Activated T-helper 2 cell treated with anti-CD3 and anti-CD28 coated beads, Interferon-gamma antibody, Interleukin-2, Interleukin-4, amounts not matched to agents 10 μg/mL and 5 μg/mL and 100 μg/mL, durations not matched to agents 14 hours and 24 hours and 36 hours (primary cell): ENCODE measurements around the gene CCDC80. TPM values are rescaled to one million over a fixed set of nuclear protein-coding genes. Genes with fewer than 3 reads are reported as not detected.

Experiments
- DNase-seq: peaks from one replicate; pipeline ENCODE4 v3.0.0; 2021; ENCODE audit warnings: low spot score
- H3K27ac Mint-ChIP-seq: one replicate; pipeline ENCODE4 v1.8.0; 2021; ENCODE audit warnings: mixed read lengths
- H3K27me3 Mint-ChIP-seq: one replicate; pipeline ENCODE4 v1.8.0; 2021; ENCODE audit warnings: low read depth, mixed read lengths
- H3K36me3 Mint-ChIP-seq: one replicate; pipeline ENCODE4 v1.8.0; 2021; ENCODE audit warnings: low read depth, mixed read lengths
- H3K4me1 Mint-ChIP-seq: one replicate; pipeline ENCODE4 v1.8.0; 2021; ENCODE audit warnings: low read depth, mixed read lengths
- H3K4me3 Mint-ChIP-seq: one replicate; pipeline ENCODE4 v1.8.0; 2021; ENCODE audit warnings: low read depth, mild to moderate bottlenecking, moderate library complexity, mixed read lengths
- H3K9me3 Mint-ChIP-seq: one replicate; pipeline ENCODE4 v1.8.0; 2021; ENCODE audit warnings: mixed read lengths
- intact Hi-C: fragments of 100-400 bp; cut with micrococcal nuclease; formaldehyde crosslinking; loops from one replicate; pipeline ENCODE4 v1.15.1; 2023
- total RNA-seq: library from RNA; stranded (reverse); gene quantifications from 2 replicates; pipeline ENCODE4 v1.2.3, GENCODE V29; 2022

CCDC80 gene
- total RNA-seq, 1 donor from 2014 or later: not detected

DNA sequence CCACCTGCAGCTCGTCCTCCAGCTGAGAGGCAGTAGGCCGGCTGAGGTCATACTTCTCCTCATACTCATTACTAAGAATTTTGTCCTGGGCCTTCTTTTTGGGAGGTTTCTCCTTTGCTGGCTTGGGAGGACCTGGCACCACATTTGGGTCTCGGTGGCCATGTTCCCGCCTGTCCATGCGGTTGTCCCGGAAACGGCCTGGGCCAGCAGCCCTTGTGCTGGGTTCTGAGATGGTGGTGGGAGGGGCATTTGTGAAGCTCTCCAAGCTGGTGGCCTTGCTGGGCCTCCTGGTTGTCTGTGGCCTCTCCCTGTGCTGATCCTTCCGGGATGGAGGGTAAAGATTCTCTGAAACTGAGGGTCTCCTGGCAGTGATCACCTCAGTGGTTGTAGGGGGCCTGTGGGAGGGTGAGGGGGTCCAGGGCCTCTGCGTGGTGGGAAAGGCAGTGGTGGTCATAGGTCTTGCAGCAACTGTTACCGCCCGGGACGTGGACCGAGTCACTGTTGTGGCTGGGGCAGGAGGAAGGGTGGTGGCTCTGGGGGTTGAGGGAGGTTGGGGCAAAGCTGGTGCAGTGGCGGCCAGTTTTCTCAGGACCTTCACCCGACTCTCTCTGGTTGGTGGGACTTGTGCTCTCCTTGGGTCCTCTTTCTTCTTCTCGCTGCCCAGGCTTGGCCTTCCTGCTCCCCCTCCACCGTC, 2.5 kb downstream of the CCDC80 start:
- H3K27me3 Mint-ChIP-seq: peaks cover 8% of the 10 kb centered on the region
- H3K9me3 Mint-ChIP-seq: no peaks in the 10 kb centered on the region
- no peaks in the 10 kb centered on the region for H3K36me3 Mint-ChIP-seq
- H3K27ac Mint-ChIP-seq: no peak overlapping the region
- intact Hi-C loops: no loop called here
- no peak overlapping the region for H3K4me3 Mint-ChIP-seq
- no peak for DNase-seq
- H3K4me1 Mint-ChIP-seq: peaks cover 21% of the 10 kb centered on the region

DNA sequence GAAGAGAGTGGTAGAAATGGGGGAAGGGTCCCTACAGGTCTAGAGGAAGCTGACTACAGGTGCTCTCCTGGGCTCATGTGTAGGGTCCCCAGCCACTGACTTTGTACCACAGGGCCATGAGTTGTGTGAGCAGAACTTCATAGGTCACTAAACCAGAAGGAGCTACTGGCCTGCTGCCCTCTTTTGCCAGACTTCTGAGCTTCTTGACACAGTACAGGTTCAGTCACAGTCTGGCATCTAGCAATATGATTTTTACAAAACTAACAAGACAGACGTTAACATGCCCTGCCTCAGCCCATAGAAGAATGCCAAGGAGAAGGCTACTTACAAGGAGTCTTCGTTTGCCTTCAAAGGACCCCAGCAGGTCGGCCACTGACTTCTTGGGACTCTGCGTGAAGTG, 3.2 kb downstream of the CCDC80 start:
- Mint-ChIP-seq H3K27me3 (peaks cover 9% of the 10 kb centered on the region), H3K4me1 (peaks cover 14% of the 10 kb centered on the region), H3K9me3 (no peaks in the 10 kb centered on the region), H3K4me3 (no peak overlapping the region), H3K36me3 (no peaks in the 10 kb centered on the region), H3K27ac (no peak overlapping the region)
- DNase-seq: no peak
- intact Hi-C loops: no loop called here

DNA sequence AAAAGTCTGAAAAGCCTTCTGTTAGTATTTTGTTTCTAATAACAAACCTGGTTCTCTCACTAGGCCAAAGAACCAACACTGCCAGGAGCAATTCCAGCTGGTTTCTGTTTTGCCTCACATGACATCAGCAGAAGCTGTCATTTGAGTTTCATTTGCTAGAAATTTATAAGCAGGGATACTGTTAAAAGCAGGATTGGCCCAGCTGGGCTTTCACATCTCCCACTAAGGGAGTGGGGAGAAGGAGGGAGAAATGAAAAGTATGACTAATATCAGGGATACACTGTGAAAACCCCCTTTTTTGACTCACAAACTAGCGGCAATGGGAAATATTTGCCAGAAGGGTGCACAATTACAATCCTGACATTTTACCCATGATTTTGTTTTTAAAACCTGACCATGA, 5.3 kb downstream of the CCDC80 start:
- no peak overlapping the region for H3K4me3 Mint-ChIP-seq
- H3K9me3 Mint-ChIP-seq: no peaks in the 10 kb centered on the region
- H3K27me3 Mint-ChIP-seq: peaks cover 7% of the 10 kb centered on the region
- peaks cover 11% of the 10 kb centered on the region for H3K4me1 Mint-ChIP-seq
- no peak for DNase-seq
- intact Hi-C loops: no loop called here
- no peaks in the 10 kb centered on the region for H3K36me3 Mint-ChIP-seq
- no peak overlapping the region for H3K27ac Mint-ChIP-seq

DNA sequence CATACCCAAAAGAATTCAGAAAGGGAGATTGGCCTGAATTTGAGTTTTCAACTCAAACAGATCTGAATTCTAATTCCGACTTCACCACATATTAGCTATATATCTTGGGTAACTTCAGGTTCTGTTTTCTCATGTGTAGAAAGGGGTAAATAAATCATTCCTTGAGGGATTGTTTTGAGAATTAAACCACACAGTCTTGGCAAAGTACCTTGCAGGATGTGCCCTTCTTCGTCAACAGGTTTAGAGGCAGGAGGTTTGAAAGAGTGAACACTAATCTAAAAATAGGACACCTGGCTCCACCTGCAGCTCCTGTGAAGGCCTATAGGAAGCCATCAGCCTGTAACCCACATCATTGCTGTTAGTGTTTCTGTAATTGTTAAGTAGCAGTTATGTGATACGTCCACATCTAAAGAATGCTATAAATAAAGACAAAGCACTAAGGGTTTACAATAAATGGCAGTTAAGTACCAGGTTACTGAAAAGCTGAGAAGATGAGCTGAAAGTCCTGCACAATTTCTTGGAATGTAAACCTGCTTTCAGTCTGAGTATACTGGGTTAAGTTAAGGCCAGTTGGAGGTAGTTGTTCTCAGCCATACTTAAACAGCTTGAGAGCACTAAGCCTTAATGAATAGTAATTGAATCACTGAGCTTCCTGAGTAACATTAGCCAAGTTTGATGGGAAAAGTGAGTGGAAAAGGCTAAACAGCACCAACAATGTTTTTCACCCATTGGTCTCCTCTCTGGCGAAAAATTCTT, 6.0 kb downstream of the CCDC80 start:
- H3K36me3 Mint-ChIP-seq: no peaks in the 10 kb centered on the region
- H3K4me3 Mint-ChIP-seq: no peak overlapping the region
- no peak for DNase-seq
- no peaks in the 10 kb centered on the region for H3K9me3 Mint-ChIP-seq
- H3K4me1 Mint-ChIP-seq: peaks cover 11% of the 10 kb centered on the region
- intact Hi-C loops: no loop called here
- peaks cover 7% of the 10 kb centered on the region for H3K27me3 Mint-ChIP-seq
- H3K27ac Mint-ChIP-seq: no peak overlapping the region

DNA sequence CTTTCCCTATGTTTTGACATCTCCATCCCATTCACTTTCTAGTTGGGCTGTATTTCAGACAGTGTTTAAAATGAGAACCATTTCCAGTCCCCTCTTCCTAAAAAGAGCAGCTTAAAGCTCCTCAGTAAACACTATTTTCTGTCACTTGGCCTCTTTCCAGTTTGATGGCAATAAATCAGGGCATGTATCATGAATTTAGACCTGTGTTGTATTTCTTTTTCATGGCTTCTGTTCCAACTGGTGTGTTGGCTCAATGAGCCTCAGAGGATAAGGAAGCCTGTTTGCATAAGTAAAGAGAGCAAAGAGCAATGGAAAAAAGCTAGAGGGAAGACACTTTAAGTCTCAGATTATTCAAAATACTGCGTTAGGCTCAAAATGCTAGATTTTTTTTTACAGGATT, 7.2 kb downstream of the CCDC80 start:
- no peak overlapping the region for H3K27ac Mint-ChIP-seq
- no peak overlapping the region for H3K4me3 Mint-ChIP-seq
- no peak for DNase-seq
- no peaks in the 10 kb centered on the region for H3K9me3 Mint-ChIP-seq
- no peaks in the 10 kb centered on the region for H3K36me3 Mint-ChIP-seq
- peaks cover 16% of the 10 kb centered on the region for H3K4me1 Mint-ChIP-seq
- intact Hi-C loops: no loop called here
- H3K27me3 Mint-ChIP-seq: peaks cover 10% of the 10 kb centered on the region

DNA sequence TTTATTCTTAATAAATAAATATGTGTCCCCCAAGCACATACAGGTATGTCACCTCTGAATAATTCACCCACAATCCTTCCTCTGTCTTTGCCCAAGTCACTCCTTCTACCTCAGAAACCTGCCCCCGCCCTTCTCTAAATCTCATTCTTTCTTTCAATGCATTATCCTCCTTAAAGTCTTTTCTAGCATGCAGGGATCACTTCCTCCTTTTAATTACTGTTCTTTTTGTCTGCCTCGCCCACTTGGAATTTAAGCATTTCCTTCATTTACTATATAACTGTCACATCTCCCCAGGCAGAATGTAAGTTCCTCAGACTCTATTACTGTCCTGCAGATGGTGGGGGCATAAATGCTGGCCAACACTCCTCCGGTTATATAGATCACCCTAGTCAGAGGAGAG, 7.8 kb downstream of the CCDC80 start:
- Mint-ChIP-seq H3K27ac (no peak overlapping the region), H3K27me3 (peaks cover 13% of the 10 kb centered on the region), H3K9me3 (no peaks in the 10 kb centered on the region), H3K36me3 (no peaks in the 10 kb centered on the region), H3K4me3 (no peak overlapping the region), H3K4me1 (peaks cover 16% of the 10 kb centered on the region)
- intact Hi-C loops: no loop called here
- DNase-seq: no peak

DNA sequence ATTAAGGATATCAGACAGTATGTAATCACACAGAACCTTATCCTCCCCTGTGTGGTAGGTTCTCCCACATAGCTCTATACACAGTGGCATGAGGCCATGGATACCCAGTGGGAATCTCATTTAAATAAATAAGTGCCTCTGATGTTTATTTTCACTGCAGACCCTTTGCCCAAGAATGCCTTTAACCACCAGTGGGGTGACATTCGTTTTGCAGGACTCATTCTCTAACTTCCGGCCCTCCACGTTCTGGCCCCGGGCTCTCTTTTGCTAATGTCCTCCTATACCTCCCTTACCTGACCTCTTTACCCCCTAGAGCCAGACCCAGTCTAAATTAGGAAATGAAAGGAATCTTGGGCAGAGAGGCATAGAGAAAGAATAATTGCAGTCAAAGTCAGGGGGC, 8.3 kb downstream of the CCDC80 start:
- no peak for DNase-seq
- intact Hi-C loops: no loop called here
- peaks cover 16% of the 10 kb centered on the region for H3K4me1 Mint-ChIP-seq
- H3K4me3 Mint-ChIP-seq: no peak overlapping the region
- peaks cover 19% of the 10 kb centered on the region for H3K27me3 Mint-ChIP-seq
- no peak overlapping the region for H3K27ac Mint-ChIP-seq
- H3K36me3 Mint-ChIP-seq: no peaks in the 10 kb centered on the region
- no peaks in the 10 kb centered on the region for H3K9me3 Mint-ChIP-seq

DNA sequence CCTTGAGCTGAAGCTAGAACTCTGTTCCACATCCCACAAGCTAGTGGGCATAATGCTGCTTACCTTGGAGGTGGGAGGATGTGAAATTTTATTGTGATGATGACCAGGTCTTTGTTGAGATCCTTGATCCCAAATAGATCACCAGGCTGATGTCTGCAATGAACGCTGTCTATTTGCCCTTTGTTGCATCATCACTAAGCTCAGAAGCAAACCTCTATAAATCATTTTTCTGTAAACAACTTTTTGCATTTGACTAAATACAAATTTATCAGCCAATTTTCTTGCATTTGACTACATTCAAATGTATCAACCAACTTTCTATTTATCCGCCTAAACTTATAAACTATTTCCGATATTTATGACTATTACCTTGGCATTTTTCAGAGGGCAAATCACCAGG, 9.7 kb downstream of the CCDC80 start:
- Mint-ChIP-seq H3K27ac (no peak overlapping the region), H3K27me3 (peaks cover 21% of the 10 kb centered on the region), H3K4me3 (no peak overlapping the region), H3K4me1 (peaks cover 16% of the 10 kb centered on the region), H3K9me3 (no peaks in the 10 kb centered on the region), H3K36me3 (no peaks in the 10 kb centered on the region)
- intact Hi-C loops: no loop called here
- no peak for DNase-seq

DNA sequence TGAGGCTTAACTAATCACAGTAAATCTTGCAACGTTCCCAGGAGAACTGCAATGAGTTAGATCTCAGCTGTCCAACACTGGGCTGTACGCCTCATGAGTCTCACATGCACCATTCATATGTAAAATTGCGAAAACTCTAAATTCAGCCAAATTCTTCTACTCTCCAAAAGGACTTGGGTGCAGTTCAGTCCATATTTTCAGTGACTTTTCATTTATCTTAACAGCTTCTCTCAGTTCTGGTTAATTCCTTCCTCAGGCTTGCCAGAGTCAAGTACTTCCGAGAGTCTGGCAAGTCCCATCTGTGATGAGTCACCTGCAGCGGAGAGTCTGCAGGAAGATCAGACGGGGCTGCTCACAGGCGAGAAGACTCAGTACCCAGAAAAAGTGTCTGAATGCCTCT, 11.5 kb downstream of the CCDC80 start:
- DNase-seq: no peak
- H3K4me3 Mint-ChIP-seq: no peak overlapping the region
- H3K4me1 Mint-ChIP-seq: peaks cover 4% of the 10 kb centered on the region
- no peak overlapping the region for H3K27ac Mint-ChIP-seq
- H3K9me3 Mint-ChIP-seq: no peaks in the 10 kb centered on the region
- intact Hi-C loops: no loop called here
- H3K27me3 Mint-ChIP-seq: peaks cover 31% of the 10 kb centered on the region
- no peaks in the 10 kb centered on the region for H3K36me3 Mint-ChIP-seq

DNA sequence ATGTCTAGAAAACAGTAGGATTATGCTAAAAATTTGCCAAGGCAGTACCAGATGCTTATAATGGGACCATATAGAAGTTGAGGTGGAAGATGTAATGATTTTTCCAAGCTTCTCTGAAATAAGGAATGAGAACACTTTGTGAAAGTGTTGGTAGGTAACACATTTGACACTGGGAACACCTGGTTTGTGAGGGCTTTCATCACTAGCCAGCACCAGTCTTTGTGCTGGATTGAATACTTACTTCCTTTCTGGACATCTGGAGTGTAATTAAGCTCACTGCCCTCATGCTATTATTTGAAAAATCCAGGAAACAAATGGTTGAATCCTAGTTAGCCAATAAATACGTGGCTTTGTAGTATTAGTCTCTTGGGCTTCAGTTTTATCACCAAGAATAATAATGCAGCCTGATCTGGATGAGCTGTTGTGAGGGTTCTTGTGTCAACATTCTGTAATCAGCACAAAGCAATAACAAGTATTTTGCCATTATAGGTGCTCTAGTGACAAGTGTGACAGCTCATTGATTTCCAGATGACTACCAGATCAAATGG, 12.9 kb downstream of the CCDC80 start:
- Mint-ChIP-seq H3K27me3 (peaks cover 37% of the 10 kb centered on the region), H3K36me3 (no peaks in the 10 kb centered on the region), H3K27ac (no peak overlapping the region), H3K4me3 (no peak overlapping the region), H3K9me3 (no peaks in the 10 kb centered on the region), H3K4me1 (peaks cover 4% of the 10 kb centered on the region)
- intact Hi-C loops: no loop called here
- no peak for DNase-seq

DNA sequence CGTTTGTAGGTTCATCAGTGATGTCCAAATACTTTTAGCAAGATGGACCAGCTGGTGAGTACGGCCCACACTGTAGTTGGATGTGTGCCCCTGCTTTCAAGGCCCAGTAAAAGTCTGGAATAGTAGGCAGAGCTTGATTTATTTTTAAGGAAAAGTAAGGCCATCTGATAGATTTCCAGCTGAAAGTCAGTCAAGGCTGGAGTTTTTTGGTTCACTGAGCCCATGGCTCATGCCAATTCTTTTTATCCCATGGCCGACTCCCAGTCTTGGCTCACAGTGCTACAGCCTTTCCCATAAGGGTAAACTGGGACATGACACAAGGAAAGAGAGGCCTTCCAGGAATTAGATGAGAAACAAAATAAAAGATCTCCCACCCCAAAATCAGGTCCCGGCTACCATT, 13.5 kb downstream of the CCDC80 start:
- DNase-seq: no peak
- Mint-ChIP-seq H3K4me3 (no peak overlapping the region), H3K27ac (no peak overlapping the region), H3K9me3 (no peaks in the 10 kb centered on the region), H3K36me3 (no peaks in the 10 kb centered on the region), H3K4me1 (peaks cover 4% of the 10 kb centered on the region), H3K27me3 (peaks cover 37% of the 10 kb centered on the region)
- intact Hi-C loops: no loop called here

DNA sequence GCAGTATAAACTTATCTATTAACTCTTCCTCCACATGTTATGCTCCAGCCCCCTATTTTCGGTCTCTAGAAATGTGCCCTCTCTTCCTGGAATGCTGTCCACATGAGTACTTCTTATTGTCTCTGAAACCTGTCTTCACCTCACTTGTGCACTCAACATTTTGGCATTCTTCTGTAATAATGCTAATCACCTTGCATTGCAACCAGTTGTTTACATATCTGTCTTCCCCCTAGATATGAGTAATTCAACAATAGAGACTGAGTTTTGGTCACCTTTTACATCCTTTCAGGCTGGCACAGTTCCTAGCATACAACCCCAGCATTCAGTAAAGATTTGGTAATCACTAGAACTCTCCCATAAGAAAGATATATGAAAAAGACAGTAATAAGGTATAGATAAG, 17.2 kb downstream of the CCDC80 start:
- H3K9me3 Mint-ChIP-seq: no peaks in the 10 kb centered on the region
- no peak overlapping the region for H3K4me3 Mint-ChIP-seq
- H3K36me3 Mint-ChIP-seq: no peaks in the 10 kb centered on the region
- H3K27ac Mint-ChIP-seq: no peak overlapping the region
- no peak for DNase-seq
- peaks cover 38% of the 10 kb centered on the region for H3K27me3 Mint-ChIP-seq
- H3K4me1 Mint-ChIP-seq: no peaks in the 10 kb centered on the region
- intact Hi-C loops: no loop called here

DNA sequence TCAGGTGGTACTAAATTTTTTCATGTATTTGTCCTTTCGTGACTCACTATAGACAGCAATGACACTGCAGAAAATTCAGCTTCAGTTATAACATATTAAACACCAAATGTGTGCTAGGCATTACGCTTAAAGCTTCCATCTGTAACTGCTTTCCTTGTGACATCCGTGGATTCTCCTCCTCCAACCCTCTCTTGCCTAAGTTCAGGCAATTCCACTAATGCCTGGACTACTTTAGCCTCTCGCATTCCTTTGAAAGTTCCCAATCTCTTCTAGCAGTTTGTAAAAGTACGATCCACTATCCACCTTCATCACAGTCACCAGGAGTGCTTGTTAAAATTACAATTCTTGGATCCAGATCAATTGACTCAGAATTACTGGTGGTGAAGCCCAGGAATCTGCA, 17.7 kb downstream of the CCDC80 start:
- H3K27me3 Mint-ChIP-seq: peaks cover 35% of the 10 kb centered on the region
- H3K4me1 Mint-ChIP-seq: no peaks in the 10 kb centered on the region
- H3K36me3 Mint-ChIP-seq: no peaks in the 10 kb centered on the region
- intact Hi-C loops: no loop called here
- no peak overlapping the region for H3K27ac Mint-ChIP-seq
- no peak for DNase-seq
- H3K4me3 Mint-ChIP-seq: no peak overlapping the region
- H3K9me3 Mint-ChIP-seq: no peaks in the 10 kb centered on the region
